ENCODE data around the gene PI4KB.
"Not testable (repeated sequence)": the region's sequence is repeated elsewhere in the genome, so short reads cannot be mapped to it uniquely, and the experiment has no call there.

PI4KB gene

DNA sequence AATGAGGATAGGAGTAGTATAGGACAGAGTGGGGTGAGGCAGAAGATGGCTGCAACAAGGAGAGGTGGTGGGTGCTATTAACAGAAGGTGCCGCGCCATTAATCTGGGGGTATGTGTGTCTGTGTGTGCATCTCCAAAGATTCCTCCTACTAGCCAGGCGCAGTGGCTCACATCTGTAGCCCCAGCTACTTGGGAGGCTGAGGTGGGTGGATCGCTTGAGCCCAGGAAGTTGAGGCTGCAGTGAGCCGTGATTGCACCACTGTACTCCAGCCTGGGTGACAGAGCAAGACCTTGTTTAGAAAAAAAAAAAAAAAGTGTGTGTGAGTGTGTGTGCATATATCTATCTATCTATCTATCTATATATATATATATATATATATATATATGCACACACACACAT lies 51.9 kb downstream of the PI4KB start:
- DNase-seq: not testable (repeated sequence)

- no peak for DNase-seq
Measured at GRCh38 chr1:151273924-151274466, 53.2 kb downstream of the PI4KB start.

DNA sequence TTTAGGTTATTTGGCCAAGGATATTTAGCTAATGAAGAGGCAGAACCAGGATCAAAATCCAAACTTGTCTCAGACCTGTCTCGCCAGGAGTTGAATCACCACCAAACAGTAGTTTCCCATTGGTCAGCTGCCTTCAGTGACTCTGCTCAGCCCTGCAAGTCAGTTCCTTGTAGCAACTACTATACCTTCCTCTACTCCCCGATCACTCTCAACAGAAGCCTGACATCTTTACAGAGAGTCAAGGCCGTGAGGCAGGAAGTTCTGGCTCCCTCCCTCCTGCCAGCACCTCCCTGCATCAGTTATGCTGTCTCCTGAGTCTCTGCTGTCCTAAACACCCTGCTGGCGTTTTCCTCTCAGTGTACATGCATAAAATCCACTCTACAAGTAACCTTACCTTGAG lies 59.5 kb downstream of the PI4KB start:
- no peak for DNase-seq

DNA sequence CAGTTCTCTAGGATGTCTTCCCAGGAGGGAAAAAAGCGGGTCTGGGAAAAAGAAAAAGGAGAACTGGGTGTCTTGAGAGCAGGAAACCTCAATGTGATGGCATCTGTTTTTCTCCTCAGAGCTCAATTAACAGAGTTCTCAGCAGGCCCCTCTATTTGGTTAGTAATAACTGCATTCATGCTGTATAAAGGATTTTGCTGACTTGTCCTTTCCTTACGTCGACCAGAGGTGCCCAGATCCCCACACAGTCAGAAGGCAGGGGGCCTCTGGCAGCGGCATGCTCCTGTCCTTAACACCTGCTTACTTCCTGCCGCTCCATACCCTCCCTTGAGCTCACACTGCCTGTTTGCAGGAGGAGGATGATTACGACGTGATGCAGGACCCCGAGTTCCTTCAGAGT lies 60.4 kb downstream of the PI4KB start:
- no peak for DNase-seq

GRCh38 chr1:151266315-151266714 lies 60.9 kb downstream of the PI4KB start:
- no peak for DNase-seq

DNA sequence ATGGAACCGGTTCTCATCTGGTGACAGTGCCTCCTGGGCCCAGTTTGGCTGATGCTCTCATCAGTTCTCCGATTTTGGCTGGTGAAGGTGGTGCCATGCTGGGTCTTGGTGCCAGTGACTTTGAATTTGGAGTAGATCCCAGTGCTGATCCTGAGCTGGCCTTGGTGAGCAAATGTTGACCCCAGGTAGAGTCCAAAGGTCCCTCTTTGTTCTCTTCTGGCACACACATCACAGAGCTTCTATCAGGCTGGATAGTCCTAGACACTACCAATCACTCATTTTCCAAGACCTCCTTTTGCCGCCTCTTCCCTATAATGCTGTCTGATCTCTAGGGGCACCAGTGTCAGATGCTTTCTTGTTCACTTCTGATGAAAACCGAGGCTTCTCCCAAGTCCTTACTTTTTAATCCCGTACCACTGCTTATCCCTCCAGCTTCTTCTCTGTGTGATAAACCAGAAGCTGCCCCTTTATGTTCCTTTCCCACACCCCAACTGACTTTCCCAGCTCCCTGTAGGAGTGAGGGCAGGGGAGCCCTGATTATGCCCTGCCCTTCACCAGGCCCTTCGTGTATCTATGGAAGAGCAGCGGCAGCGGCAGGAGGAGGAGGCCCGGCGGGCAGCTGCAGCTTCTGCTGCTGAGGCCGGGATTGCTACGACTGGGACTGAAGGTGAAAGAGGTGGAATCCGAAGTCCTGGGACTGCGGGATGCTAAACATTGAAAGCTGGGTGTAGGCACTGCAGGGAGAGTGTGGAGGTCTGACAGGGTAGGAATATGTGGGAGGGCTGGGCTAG lies 61.6 kb downstream of the PI4KB start:
- DNase-seq: no peak

GRCh38 chr1:151259351-151259750 lies 67.9 kb downstream of the PI4KB start:
- DNase-seq: no peak

DNA sequence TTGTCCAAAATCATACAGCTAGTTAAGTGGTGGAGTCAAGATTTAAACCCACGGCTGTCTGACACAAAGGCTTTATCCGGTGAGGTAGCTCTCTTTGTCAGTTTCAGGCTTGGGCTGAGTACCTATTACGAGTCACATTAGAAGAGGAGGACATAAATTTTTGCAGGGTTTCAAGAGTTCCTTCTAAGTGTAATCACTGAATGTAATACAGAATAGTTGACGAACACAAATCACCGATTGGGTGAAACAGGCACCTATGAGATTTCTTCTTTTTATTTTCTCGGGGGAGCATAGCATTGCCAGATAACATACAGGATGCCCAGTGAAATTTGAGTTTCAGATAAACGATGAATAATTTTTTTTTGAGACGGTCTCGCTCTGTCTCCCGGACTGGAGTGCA lies 71.8 kb downstream of the PI4KB start:
- peak; percentile 10 for DNase-seq

GRCh38 chr1:151254217-151255213 lies 72.7 kb downstream of the PI4KB start, which contains the start of gene PSMD4:
Gene PSMD4 (plus strand): TSS chr1:151254734. CDS start chr1:151254783, 49 bp downstream.
- peak; percentile 97 for DNase-seq

- DNase-seq: peak; percentile 81
Measured at GRCh38 chr1:151251656-151252470, 75.4 kb downstream of the PI4KB start.

- DNase-seq: no peak
Measured at GRCh38 chr1:151246786-151247185, 80.4 kb downstream of the PI4KB start.

- no peak for DNase-seq
Measured at GRCh38 chr1:151243683-151244216, 83.5 kb downstream of the PI4KB start.

GRCh38 chr1:151242442-151242841 lies 84.8 kb downstream of the PI4KB start:
- no peak for DNase-seq

Measured in CD4-positive, alpha-beta T cell treated with Interleukin-10 for 1 hour (primary cell).